GM18909 (cell line): ENCODE measurements around the gene DDX51.
A peak's percentile ranks its signal among the peaks of the same experiment; 100 is the strongest.
"Not testable (repeated sequence)": the region's sequence is repeated elsewhere in the genome, so short reads cannot be mapped to it uniquely, and the experiment has no call there.

Source experiments
- ATAC-seq: cut with Tn5 transposase; IDR thresholded peaks from one replicate; pipeline ENCODE4 v1.9.1; 2021; ENCODE audit warnings: mild to moderate bottlenecking; ENCODE audit not compliant: unreplicated experiment, poor library complexity

The DDX51 gene

GRCh38 chr12:132156573-132157325 is 12.6 kb upstream of the DDX51 start:
- no peak for ATAC-seq

GRCh38 chr12:132155771-132156572 is 11.9 kb upstream of the DDX51 start:
- no peak for ATAC-seq

GRCh38 chr12:132154941-132155770 is 11.0 kb upstream of the DDX51 start:
- no peak for ATAC-seq

GRCh38 chr12:132154341-132154761 is 10.2 kb upstream of the DDX51 start:
- ATAC-seq: peak; percentile 11

GRCh38 chr12:132153501-132154340 is 9.6 kb upstream of the DDX51 start:
- peak; percentile 81 for ATAC-seq

GRCh38 chr12:132152953-132153352 is 8.8 kb upstream of the DDX51 start:
- no peak for ATAC-seq

GRCh38 chr12:132152411-132152821 is 8.3 kb upstream of the DDX51 start:
- ATAC-seq: no peak

- no peak for ATAC-seq
Observed at GRCh38 chr12:132151766-132152410, 7.8 kb upstream of the DDX51 start.

- no peak for ATAC-seq
Observed at GRCh38 chr12:132151145-132151765, 7.1 kb upstream of the DDX51 start.

- ATAC-seq: no peak
Observed at GRCh38 chr12:132150780-132151144, 6.6 kb upstream of the DDX51 start.

GRCh38 chr12:132149526-132149925 is 5.4 kb upstream of the DDX51 start:
- ATAC-seq: not testable (repeated sequence)

- no peak for ATAC-seq
Observed at GRCh38 chr12:132148368-132149045, 4.4 kb upstream of the DDX51 start.

GRCh38 chr12:132147423-132148367 is 3.6 kb upstream of the DDX51 start:
- ATAC-seq: no peak

GRCh38 chr12:132146772-132147422 is 2.8 kb upstream of the DDX51 start:
- ATAC-seq: no peak

- no peak for ATAC-seq
Observed at GRCh38 chr12:132146098-132146497, 2.0 kb upstream of the DDX51 start.

- ATAC-seq: no peak
Observed at GRCh38 chr12:132145334-132145733, 1.2 kb upstream of the DDX51 start.

GRCh38 chr12:132144810-132145168 is 670 bp upstream of the DDX51 start:
- no peak for ATAC-seq
